H1 (cell line): ENCODE measurements around the gene IQCH. TPM values are rescaled to one million over a fixed set of nuclear protein-coding genes. Genes with fewer than 3 reads are reported as not detected.

Source experiments
- CTCF ChIA-PET: fragments of 300-600 bp; sonication (Branson Sonifier 250); formaldehyde crosslinking; loops from one replicate; lab custom pipeline; 2021; ENCODE audit not compliant: partially characterized antibody; lab: Charles Lee
- POLR2A ChIA-PET: fragments of 300-600 bp; sonication (Branson Sonifier 250); formaldehyde crosslinking; loops from one replicate; lab custom pipeline; 2021; ENCODE audit warnings: inconsistent platforms; ENCODE audit not compliant: partially characterized antibody; lab: Charles Lee
- DNase-seq, 2 experiments: peaks; one replicate each; pipeline versions ENCODE4 v3.0.0 to v3.0.0-alpha.2; 2010 to 2022; ENCODE audit warnings: low spot score in 2 of 2, low read depth in 1 of 2, mixed read lengths in 1 of 2
- FAIRE-seq: peaks from 2 replicates; lab custom pipeline; 2011; peaks lifted over from hg19 to GRCh38; lab: Jason Lieb, UNC
- H2AFZ ChIP-seq: 2 replicates; pipeline ENCODE4 v1.8.1; 2012; ENCODE audit warnings: low read length, inconsistent platforms
- H2AK5ac ChIP-seq: 2 replicates; pipeline ENCODE4 v1.6.1; 2013; ENCODE audit warnings: low read depth, low read length
- H2BK120ac ChIP-seq: replicated peaks from 2 replicates; pipeline ENCODE3; 2013; ENCODE audit warnings: low read depth, low read length, inconsistent platforms
- H2BK12ac ChIP-seq: 2 replicates; pipeline ENCODE4 v1.6.1; 2013; ENCODE audit warnings: low read depth, low read length
- H2BK15ac ChIP-seq: 2 replicates; pipeline ENCODE4 v1.6.1; 2013; ENCODE audit warnings: low read length
- H2BK20ac ChIP-seq: 2 replicates; pipeline ENCODE4 v1.6.1; 2013; ENCODE audit warnings: low read length
- H2BK5ac ChIP-seq: 2 replicates; pipeline ENCODE4 v1.6.1; 2013; ENCODE audit warnings: low read depth, low read length
- H3K14ac ChIP-seq: 2 replicates; pipeline ENCODE4 v1.6.1; 2013; ENCODE audit warnings: inconsistent platforms; ENCODE audit not compliant: insufficient read length
- H3K18ac ChIP-seq: 2 replicates; pipeline ENCODE4 v1.6.1; 2013; ENCODE audit warnings: low read length; ENCODE audit errors: extremely low read depth
- H3K23ac ChIP-seq: 2 replicates; pipeline ENCODE4 v1.6.1; 2013; ENCODE audit warnings: inconsistent platforms; ENCODE audit not compliant: insufficient read length
- H3K23me2 ChIP-seq: 2 replicates; pipeline ENCODE4 v1.6.1; 2013; ENCODE audit warnings: low read depth, low read length
- H3K27ac ChIP-seq: 2 replicates; pipeline ENCODE4 v1.6.1; 2011; ENCODE audit warnings: low read depth, low read length, inconsistent platforms
- H3K27me3 ChIP-seq, 4 experiments: replicated peaks in 1 of 4; 1 replicate in 1 of 4; 2 replicates in 3 of 4; pipeline versions ENCODE4 v1.6.1 to v1.8.1; 2011 to 2013; ENCODE audit warnings: low read length in 3 of 4, mild to moderate bottlenecking in 3 of 4, inconsistent platforms in 2 of 4, mixed read lengths in 2 of 4, moderate library complexity in 1 of 4; ENCODE audit not compliant: control insufficient read depth in 3 of 4, insufficient read depth in 3 of 4; ENCODE audit errors: extremely low read depth in 1 of 4
- H3K36me3 ChIP-seq, 4 experiments: 2 replicates each; pipeline versions ENCODE4 v1.6.1 to v1.8.1; 2011 to 2013; ENCODE audit warnings: mild to moderate bottlenecking in 4 of 4, low read length in 3 of 4, moderate library complexity in 2 of 4, control low read depth in 1 of 4, inconsistent platforms in 1 of 4; ENCODE audit not compliant: insufficient read depth in 4 of 4, control insufficient read depth in 2 of 4
- H3K4ac ChIP-seq: replicated peaks from 2 replicates; pipeline ENCODE3; 2013; ENCODE audit warnings: low read length, low read depth, mixed read lengths, inconsistent platforms; ENCODE audit not compliant: insufficient read length
- H3K4me1 ChIP-seq, 4 experiments: replicated peaks in 1 of 4; 1 replicate in 1 of 4; 2 replicates in 3 of 4; pipeline versions ENCODE4 v1.6.1 to v1.8.1; 2011 to 2013; ENCODE audit warnings: low read length in 3 of 4, inconsistent platforms in 2 of 4, mixed read lengths in 1 of 4; ENCODE audit not compliant: insufficient read depth in 4 of 4, control insufficient read depth in 3 of 4
- H3K4me2 ChIP-seq, 2 experiments: 2 replicates each; pipeline versions ENCODE4 v1.6.1 to v1.8.1; 2011 to 2013; ENCODE audit warnings: low read depth in 2 of 2, low read length in 2 of 2, control low read depth in 1 of 2, inconsistent platforms in 1 of 2, mild to moderate bottlenecking in 1 of 2; ENCODE audit not compliant: insufficient read depth in 1 of 2
- H3K4me3 ChIP-seq, 4 experiments: fragments of 200-600, 300-600 bp in 1 of 4; sonication (generic), shearing (Covaris generic), sonication (Bioruptor Twin) in 1 of 4; 2 replicates each; pipeline versions ENCODE4 v1.5.1 to v1.8.1; 2011 to 2016; ENCODE audit warnings: low read length in 4 of 4, low read depth in 3 of 4, control low read depth in 2 of 4, inconsistent platforms in 2 of 4, mild to moderate bottlenecking in 2 of 4, mixed read lengths in 1 of 4, moderate library complexity in 1 of 4; ENCODE audit not compliant: insufficient read depth in 2 of 4; ENCODE audit errors: extremely low read depth in 1 of 4
- H3K56ac ChIP-seq: replicated peaks from 2 replicates; pipeline ENCODE3; 2013; ENCODE audit warnings: low read depth, mild to moderate bottlenecking, mixed read lengths, low read length, inconsistent platforms; ENCODE audit not compliant: insufficient read length
- H3K79me1 ChIP-seq: 2 replicates; pipeline ENCODE4 v1.6.1; 2013; ENCODE audit warnings: low read depth, low read length, control low read depth
- H3K79me2 ChIP-seq, 2 experiments: 2 replicates each; pipeline versions ENCODE4 v1.6.1 to v1.8.1; 2012 to 2013; ENCODE audit warnings: low read length in 2 of 2, mild to moderate bottlenecking in 2 of 2, inconsistent platforms in 1 of 2; ENCODE audit not compliant: insufficient read depth in 2 of 2, control insufficient read depth in 1 of 2
- H3K9ac ChIP-seq, 4 experiments: replicated peaks in 1 of 4; 1 replicate in 1 of 4; 2 replicates in 3 of 4; pipeline versions ENCODE4 v1.6.1 to v1.8.1; 2011 to 2013; ENCODE audit warnings: low read depth in 3 of 4, low read length in 3 of 4, control low read depth in 2 of 4, mild to moderate bottlenecking in 2 of 4, moderate library complexity in 2 of 4, inconsistent platforms in 1 of 4; ENCODE audit errors: extremely low read depth in 1 of 4
- H3K9me3 ChIP-seq, 2 experiments: 2 replicates each; pipeline versions ENCODE4 v1.6.1 to v1.8.1; 2012 to 2013; ENCODE audit warnings: mild to moderate bottlenecking in 2 of 2, moderate library complexity in 2 of 2, control low read depth in 1 of 2, inconsistent platforms in 1 of 2, low read depth in 1 of 2, low read length in 1 of 2, mixed read lengths in 1 of 2; ENCODE audit not compliant: insufficient read depth in 2 of 2
- H4K20me1 ChIP-seq, 2 experiments: replicated peaks in 1 of 2; 2 replicates each; pipeline versions ENCODE3 to v1.8.1; 2011 to 2013; ENCODE audit warnings: inconsistent platforms in 2 of 2, low read length in 2 of 2, mild to moderate bottlenecking in 1 of 2; ENCODE audit not compliant: insufficient read depth in 2 of 2, control insufficient read depth in 1 of 2
- H4K5ac ChIP-seq: 2 replicates; pipeline ENCODE4 v1.6.1; 2013; ENCODE audit warnings: low read length, low read depth, mixed read lengths, inconsistent platforms; ENCODE audit not compliant: insufficient read length
- H4K8ac ChIP-seq: 2 replicates; pipeline ENCODE4 v1.8.0; 2013; ENCODE audit warnings: mild to moderate bottlenecking, moderate library complexity, low read length, inconsistent platforms; ENCODE audit not compliant: insufficient read depth; ENCODE audit errors: extremely low read depth
- H4K91ac ChIP-seq: replicated peaks from 2 replicates; pipeline ENCODE3; 2013; ENCODE audit warnings: low read length, mixed read lengths, inconsistent platforms; ENCODE audit not compliant: insufficient read length
- BRCA1 ChIP-seq: IDR thresholded peaks from 2 replicates; pipeline ENCODE4 v1.6.1; 2012; ENCODE audit warnings: low read depth, low read length, improper control_type of control experiment
- CHD2 ChIP-seq: IDR thresholded peaks from 2 replicates; pipeline ENCODE4 v1.6.1; 2012; ENCODE audit warnings: low read length, improper control_type of control experiment
- NRF1 ChIP-seq: IDR thresholded peaks from 2 replicates; pipeline ENCODE4 v1.6.1; 2011; ENCODE audit warnings: mild to moderate bottlenecking, low read depth, low read length, improper control_type of control experiment
- ZNF274 ChIP-seq: IDR thresholded peaks from 2 replicates; pipeline ENCODE4 v1.7.0; 2012; ENCODE audit warnings: low read length, borderline replicate concordance; ENCODE audit errors: extremely low read depth
- WGBS, 2 experiments: shearing (Covaris generic) in 1 of 2; methylation state at CpG; one replicate each; pipeline versions ENCODE4 v1.1.6 to v1.1.7; 2013 to 2015; ENCODE audit warnings: low lambda C conversion rate in 2 of 2, mixed read lengths in 2 of 2, inconsistent platforms in 1 of 2, low coverage in 1 of 2, missing lambda C conversion rate in 1 of 2; ENCODE audit not compliant: insufficient replicate concordance in 2 of 2, insufficient coverage in 1 of 2, insufficient read length in 1 of 2; ENCODE audit errors: extremely low coverage in 1 of 2, missing lambda C conversion rate in 1 of 2; 5-methylcytosine and 5-hydroxymethylcytosine counted together
- polyA plus RNA-seq, 7 experiments: library from polyadenylated mRNA; depleted of rRNA in 3 of 7; stranded (reverse) in 5 of 7; unstranded in 2 of 7; fragments of >200 nt in 5 of 7; fragments of 200-250 nt in 2 of 7; gene quantifications; 1 replicate in 5 of 7; 2 replicates in 1 of 7; 4 replicates in 1 of 7; pipeline versions ENCODE4 v1.2.1 to v1.2.3, GENCODE V29; 2011 to 2013; ENCODE audit warnings: missing spikeins in 2 of 7, mixed read lengths in 2 of 7
- total RNA-seq: library from RNA; stranded (reverse); fragmentation: NEBNext Ultra II Directional; extraction: Animal tissue kit (Norgen Biotek cat#: 25700); gene quantifications from 2 replicates; pipeline ENCODE4 v1.2.1, GENCODE V29; 2021

Gene IQCH
- total and polyA plus RNA-seq, 2 of the 8 experiments (the other 6 are each of a cell fraction or from before 2014, with no cell fraction given) = 0.60 to 1.9 TPM

- Histone ChIP-seq H4K91ac (no peak overlapping the region), H3K18ac (no peak overlapping the region), H3K9me3 (no peaks in the 10 kb centered on the region), H4K5ac (no peak overlapping the region), H2BK12ac (no peak overlapping the region), H3K36me3 (no peaks in the 10 kb centered on the region), H3K56ac (no peak overlapping the region), H3K4ac (no peak overlapping the region), H3K9ac (no peak overlapping the region), H2BK20ac (no peak overlapping the region), H2BK5ac (no peak overlapping the region), H3K23me2 (no peaks in the 10 kb centered on the region), H4K20me1 (no peaks in the 10 kb centered on the region), H2AK5ac (no peak overlapping the region), H3K4me1 (no peaks in the 10 kb centered on the region), H3K27ac (no peak overlapping the region), H2AFZ (no peak overlapping the region), H3K4me3 (no peak overlapping the region), H4K8ac (no peak overlapping the region), H3K79me1 (no peaks in the 10 kb centered on the region), H2BK120ac (no peak overlapping the region), H3K14ac (no peak overlapping the region), H3K23ac (no peak overlapping the region), H3K27me3 (no peaks in the 10 kb centered on the region), H3K79me2 (no peaks in the 10 kb centered on the region), H3K4me2 (no peak overlapping the region), H2BK15ac (no peak overlapping the region)
- WGBS, 2 experiments = 71% methylated on average over 5 of the region's 5 CpGs; no CpG with 5 or more reads in 1 of the 2 experiments
- FAIRE-seq (no peak), DNase-seq (no peak)
- POLR2A ChIA-PET = no interaction called here
- CTCF ChIA-PET = interaction anchor here (0.8 to 1.8 kb wide), 2 partner anchors 26 to 32 kb away, joined by 3 to 4 read pairs; no protein-coding TSS in a partner anchor
- TF ChIP-seq BRCA1 = no peak
- TF ChIP-seq ZNF274 = no peak
- TF ChIP-seq CHD2 = no peak
- no peak for TF ChIP-seq NRF1
Measured at GRCh38 chr15:67401336-67401735, 146.8 kb downstream of the IQCH start.
